IPS-11a (cell line): ENCODE measurements around the gene FBLN1.
"Not testable (repeated sequence)": the region's sequence is repeated elsewhere in the genome, so short reads cannot be mapped to it uniquely, and the experiment has no call there.

Source experiments
- H3K4me3 ChIP-seq: one replicate; pipeline ENCODE4 v1.5.1; 2013; ENCODE audit warnings: low read depth, low read length, control low read depth

FBLN1 gene

GRCh38 chr22:45602004-45602733, 99.5 kb downstream of the FBLN1 start:
- no peak overlapping the region for H3K4me3 ChIP-seq

- H3K4me3 ChIP-seq, result no peak overlapping the region
Observed at GRCh38 chr22:45602824-45603595, 100.3 kb downstream of the FBLN1 start.

DNA sequence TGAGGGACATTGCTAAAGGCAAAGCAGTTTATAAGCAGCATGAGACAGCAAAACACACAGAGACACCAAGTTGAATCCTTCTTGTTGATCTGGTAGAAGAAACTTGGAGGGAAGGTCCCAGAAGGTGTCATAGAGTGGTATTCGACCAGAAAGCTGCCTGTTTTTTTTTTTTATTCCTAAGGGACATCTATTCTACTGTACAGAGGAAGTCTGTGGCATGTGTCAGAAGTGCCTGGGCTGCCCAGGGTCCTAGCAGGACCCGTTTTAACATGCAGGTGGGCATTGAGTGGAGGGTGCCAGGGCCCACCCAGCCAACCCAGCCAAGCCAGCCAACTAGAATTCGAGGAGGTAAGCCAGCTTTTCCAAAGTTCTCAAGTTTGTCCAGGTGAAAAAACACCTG, 100.9 kb downstream of the FBLN1 start:
- H3K4me3 ChIP-seq, result no peak overlapping the region

DNA sequence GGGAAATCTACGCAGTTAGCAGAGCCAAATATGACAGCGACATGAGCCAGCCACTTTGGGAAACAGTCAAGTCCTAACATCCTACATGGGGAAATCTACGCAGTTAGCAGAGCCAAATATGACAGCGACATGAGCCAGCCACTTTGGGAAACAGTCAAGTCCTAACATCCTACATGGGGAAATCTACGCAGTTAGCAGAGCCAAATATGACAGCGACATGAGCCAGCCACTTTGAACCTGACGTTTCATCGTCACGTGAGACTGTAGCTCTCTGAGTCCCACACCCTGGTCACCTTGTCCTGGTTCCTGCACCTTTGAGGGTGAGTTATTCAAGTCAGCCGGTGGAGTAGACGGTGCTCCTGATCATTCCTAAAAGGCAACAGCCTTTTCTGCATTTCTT, 105.4 kb downstream of the FBLN1 start:
- H3K4me3 ChIP-seq, result not testable (repeated sequence)

DNA sequence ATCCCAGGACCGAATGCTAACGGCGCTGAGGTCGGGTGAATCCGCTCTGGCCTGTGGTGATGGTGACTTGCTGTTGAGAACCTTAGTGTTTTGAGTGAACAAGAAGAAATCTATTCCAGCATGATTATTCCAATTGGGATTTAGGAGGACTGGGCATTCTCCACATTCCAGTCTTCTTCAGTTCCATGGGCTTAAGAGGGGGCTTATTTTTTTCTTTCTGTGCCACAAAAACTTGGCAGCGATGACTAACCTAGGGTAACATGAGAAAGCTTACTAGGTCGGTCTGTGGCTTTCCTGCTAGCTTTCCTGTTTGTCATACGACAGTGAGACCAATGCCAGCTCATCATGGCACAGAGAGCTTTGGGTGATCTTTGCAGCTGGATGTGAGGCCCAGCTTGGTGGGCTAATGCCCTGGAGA, 106.1 kb downstream of the FBLN1 start:
- no peak overlapping the region for H3K4me3 ChIP-seq

DNA sequence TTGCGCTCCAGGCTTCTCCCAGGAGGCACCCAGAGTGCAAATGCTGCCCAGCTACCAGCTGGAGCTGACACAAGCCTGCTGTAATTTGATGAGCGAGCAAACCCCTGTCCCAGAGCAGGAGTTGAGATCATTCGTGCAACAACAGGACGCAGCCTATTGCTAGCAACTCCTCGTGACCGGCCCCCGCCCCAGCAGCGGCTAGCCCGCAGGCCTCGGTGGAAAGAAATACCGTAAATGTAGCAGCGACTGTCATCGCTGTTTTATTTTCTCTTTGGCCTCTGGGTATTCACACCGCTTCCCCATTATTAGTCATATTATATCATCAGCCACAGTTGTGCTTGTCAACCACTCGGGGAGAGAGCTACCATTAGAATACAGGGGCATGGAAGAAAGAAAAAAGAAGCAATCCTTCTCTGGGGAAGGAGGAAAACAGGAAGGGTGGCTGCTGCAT, 109.8 kb downstream of the FBLN1 start:
- no peak overlapping the region for H3K4me3 ChIP-seq

GRCh38 chr22:45612940-45613339, 110.3 kb downstream of the FBLN1 start:
- no peak overlapping the region for H3K4me3 ChIP-seq

DNA sequence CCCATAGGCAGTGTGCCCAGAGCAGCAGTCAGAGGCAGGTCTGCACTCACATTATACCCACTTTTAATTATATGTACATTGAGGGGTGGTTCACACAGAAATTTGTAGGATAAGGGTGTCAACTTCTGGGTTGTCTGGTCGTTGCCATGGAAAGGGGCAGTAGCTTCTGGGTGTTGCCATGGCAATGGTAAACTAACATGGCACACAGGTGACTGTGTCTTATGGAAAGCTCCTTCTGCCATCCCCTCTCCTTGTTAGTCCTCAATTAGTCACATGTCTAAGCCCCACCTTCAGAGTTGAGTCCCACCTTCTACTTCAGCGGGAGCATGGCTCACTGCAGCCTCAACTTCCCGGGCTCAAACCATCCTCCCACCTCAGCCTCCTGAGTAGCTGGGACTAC, 112.7 kb downstream of the FBLN1 start:
- no peak overlapping the region for H3K4me3 ChIP-seq

GRCh38 chr22:45616432-45616831, 113.7 kb downstream of the FBLN1 start:
- no peak overlapping the region for H3K4me3 ChIP-seq

GRCh38 chr22:45617948-45618347, 115.3 kb downstream of the FBLN1 start:
- H3K4me3 ChIP-seq, result no peak overlapping the region

DNA sequence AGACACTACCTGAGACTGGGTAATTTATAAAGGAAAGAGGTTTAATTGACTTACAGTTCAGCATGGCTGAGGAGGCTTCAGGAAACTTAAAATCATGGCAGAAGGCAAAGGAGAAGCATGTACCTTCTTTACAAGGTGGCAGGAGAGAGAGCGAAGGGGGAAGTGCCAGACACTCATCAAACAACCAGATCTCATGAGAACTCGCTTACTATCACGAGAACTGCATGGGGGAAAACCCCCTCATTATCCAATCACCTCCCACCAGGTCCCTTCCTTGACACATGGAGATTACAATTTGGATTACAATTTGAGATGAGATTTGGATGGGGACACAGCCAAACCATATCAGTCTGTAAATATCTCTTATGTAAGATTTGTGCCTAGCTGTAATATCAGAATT, 118.0 kb downstream of the FBLN1 start:
- no peak overlapping the region for H3K4me3 ChIP-seq

DNA sequence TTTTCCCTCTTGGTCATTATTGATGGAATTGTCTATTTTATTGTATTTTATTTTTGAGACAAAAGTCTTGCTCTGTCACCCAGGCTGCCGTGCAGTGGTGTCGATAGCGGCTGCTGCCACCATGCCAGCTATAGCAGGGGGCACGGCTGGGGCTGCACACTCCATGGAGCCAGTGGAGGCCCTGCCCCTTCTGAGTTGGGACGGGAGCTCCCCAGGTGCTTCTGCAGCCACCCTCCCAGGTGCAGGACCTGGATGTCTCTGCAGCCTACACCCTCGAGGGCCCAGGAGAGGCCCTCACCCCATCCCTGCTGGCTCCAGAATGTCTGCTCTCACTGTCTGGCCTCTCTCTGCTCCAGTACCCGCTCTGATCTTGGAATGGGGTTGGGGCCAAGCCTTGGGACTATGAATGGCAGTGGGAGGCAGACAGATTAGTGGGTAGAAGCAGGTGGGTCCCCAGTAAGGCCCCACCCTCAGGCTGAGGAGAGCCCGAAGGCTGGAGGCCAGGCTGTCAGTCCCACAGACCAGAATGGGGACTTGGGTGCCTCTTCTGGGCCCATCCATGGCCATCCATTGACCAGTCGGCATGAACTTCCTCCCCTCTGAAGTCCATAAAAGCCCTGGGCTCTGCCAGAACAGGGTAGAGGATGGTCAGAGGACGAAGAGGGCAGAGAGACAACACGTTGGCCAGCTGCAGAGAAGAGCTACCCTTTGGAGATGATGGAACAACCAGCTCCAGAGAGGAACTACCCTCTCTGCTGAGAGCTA, 119.3 kb downstream of the FBLN1 start:
- no peak overlapping the region for H3K4me3 ChIP-seq

- H3K4me3 ChIP-seq, result not testable (repeated sequence)
Observed at GRCh38 chr22:45623464-45624145, 120.9 kb downstream of the FBLN1 start.

- no peak overlapping the region for H3K4me3 ChIP-seq
Observed at GRCh38 chr22:45626198-45626651, 123.5 kb downstream of the FBLN1 start.

DNA sequence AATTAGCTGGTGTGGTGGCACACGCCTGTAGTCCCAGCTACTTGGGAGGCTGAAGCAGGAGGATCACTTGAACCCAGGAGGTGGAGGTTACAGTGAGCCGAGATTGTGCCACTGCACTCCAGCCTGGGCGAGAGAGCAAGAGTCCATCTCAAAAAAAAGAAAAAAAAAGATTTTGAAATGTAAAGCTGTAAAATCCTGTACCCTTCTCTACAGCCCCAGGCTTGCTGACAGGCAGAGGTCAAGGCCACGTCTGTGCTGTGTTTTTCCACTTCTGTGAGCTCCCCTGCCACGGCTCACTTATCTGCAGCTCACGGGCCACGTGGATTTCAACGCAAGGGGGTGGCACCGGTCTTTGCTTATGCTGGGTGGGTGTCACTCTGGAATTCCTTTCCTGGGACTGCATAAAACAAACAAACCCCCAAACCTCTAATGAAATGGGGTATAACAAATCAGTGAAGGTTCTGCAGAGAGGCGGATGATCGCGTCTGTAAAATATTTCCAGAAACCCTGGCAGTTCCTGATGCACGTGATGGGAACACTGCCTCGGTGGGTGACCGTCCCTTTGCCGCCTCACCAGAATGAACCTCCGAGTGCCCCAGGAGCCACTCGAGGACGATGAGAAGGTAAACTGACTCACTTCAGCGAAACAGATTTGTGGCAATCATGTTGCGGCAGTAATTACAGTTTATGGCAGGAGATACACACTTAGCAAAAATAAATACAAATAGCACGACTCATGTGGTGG, 125.0 kb downstream of the FBLN1 start:
- no peak overlapping the region for H3K4me3 ChIP-seq

- no peak overlapping the region for H3K4me3 ChIP-seq
Observed at GRCh38 chr22:45628515-45628914, 125.8 kb downstream of the FBLN1 start.

DNA sequence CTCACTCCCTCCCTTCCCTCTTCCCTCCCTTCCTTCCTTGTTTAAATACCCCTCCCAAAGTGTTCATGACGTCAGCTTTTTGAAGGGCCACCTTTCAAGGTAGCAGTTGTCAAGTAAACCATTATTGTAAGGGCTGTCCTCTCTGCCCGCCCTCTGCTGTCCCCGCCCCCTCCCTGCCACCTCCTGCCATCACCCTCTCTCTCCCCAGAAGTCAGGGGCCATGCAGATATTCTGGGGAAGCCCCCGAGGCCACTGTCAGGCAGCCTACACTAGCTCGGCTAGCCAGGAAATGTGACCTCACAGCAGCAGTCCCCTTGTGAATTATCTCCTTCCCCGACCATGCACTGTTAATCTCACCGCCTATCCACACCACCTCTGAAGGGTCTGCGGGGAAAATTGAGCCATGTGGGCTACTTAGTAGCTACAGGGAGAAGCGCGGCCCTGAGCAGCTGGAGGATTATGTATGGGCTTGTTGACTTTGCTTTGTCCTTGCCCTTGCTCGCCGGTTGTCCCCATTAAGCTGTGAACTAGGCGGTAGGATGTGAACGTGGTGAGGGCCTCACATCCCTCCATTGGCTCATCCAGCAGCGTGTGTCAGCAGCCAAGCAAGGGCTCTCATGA, 126.9 kb downstream of the FBLN1 start:
- H3K4me3 ChIP-seq, result no peak overlapping the region

GRCh38 chr22:45630436-45630835, 127.8 kb downstream of the FBLN1 start:
- H3K4me3 ChIP-seq, result no peak overlapping the region

- H3K4me3 ChIP-seq, result no peak overlapping the region
Observed at GRCh38 chr22:45631140-45631840, 128.6 kb downstream of the FBLN1 start.
